Natural killer cell (primary cell): ENCODE measurements around the gene RGS9. TPM values are rescaled to one million over a fixed set of nuclear protein-coding genes. Genes with fewer than 3 reads are reported as not detected.

Source experiments
- ATAC-seq, 3 donors: fragments of 150-1000 bp in 2 of 3; fragments of 200-7000 bp in 1 of 3; cut with Tn5 transposase; 1 replicate in 1 of 3; 2 replicates in 2 of 3; pipeline ENCODE4 v1.10.0; 2021; ENCODE audit warnings: mild to moderate bottlenecking in 2 of 3, moderate library complexity in 2 of 3
- DNase-seq, 2 donors: peaks; one replicate each; pipeline versions ENCODE4 v3.0.0 to v3.0.0-alpha.2; 2013 to 2021; ENCODE audit warnings: mixed read lengths in 1 of 2
- H3K27ac ChIP-seq: one replicate; pipeline ENCODE4 v1.5.1; 2013; ENCODE audit warnings: mild to moderate bottlenecking, low read length
- H3K27me3 ChIP-seq: one replicate; pipeline ENCODE4 v1.6.1; 2013; ENCODE audit warnings: low read length; ENCODE audit not compliant: control insufficient read depth, insufficient read depth
- H3K36me3 ChIP-seq: one replicate; pipeline ENCODE4 v1.6.1; 2013; ENCODE audit warnings: low read length; ENCODE audit not compliant: control insufficient read depth, insufficient read depth
- H3K4me1 ChIP-seq: one replicate; pipeline ENCODE4 v1.6.1; 2013; ENCODE audit warnings: low read length; ENCODE audit not compliant: control insufficient read depth, insufficient read depth
- H3K4me3 ChIP-seq: one replicate; pipeline ENCODE4 v1.5.1; 2013; ENCODE audit warnings: low read length
- H3K9me3 ChIP-seq: one replicate; pipeline ENCODE4 v1.6.1; 2013; ENCODE audit warnings: low read length; ENCODE audit not compliant: control insufficient read depth, insufficient read depth
- H3K27ac Mint-ChIP-seq, 2 donors: one replicate each; pipeline ENCODE4 v1.8.0; 2022; ENCODE audit warnings: mild to moderate bottlenecking in 2 of 2, mixed read lengths in 2 of 2, moderate library complexity in 1 of 2
- H3K27me3 Mint-ChIP-seq, 2 donors: one replicate each; pipeline ENCODE4 v1.8.0; 2022; ENCODE audit warnings: low read depth in 2 of 2, mixed read lengths in 2 of 2
- H3K36me3 Mint-ChIP-seq: one replicate; pipeline ENCODE4 v1.8.0; 2022; ENCODE audit warnings: mixed read lengths
- H3K4me1 Mint-ChIP-seq, 2 donors: one replicate each; pipeline ENCODE4 v1.8.0; 2022; ENCODE audit warnings: mixed read lengths in 2 of 2
- H3K4me3 Mint-ChIP-seq: one replicate; pipeline ENCODE4 v1.8.0; 2022; ENCODE audit warnings: mild to moderate bottlenecking, moderate library complexity, mixed read lengths
- H3K9me3 Mint-ChIP-seq, 2 donors: one replicate each; pipeline ENCODE4 v1.8.0; 2022; ENCODE audit warnings: mixed read lengths in 2 of 2
- WGBS: methylation state at CpG from one replicate; pipeline ENCODE4 v1.1.7; 2013; ENCODE audit warnings: missing lambda C conversion rate; ENCODE audit not compliant: insufficient coverage; 5-methylcytosine and 5-hydroxymethylcytosine counted together
- intact Hi-C: fragments of 100-400 bp; cut with micrococcal nuclease; formaldehyde crosslinking; loops from one replicate; pipeline ENCODE4 v1.14.2; 2022
- total RNA-seq, 4 donors: library from RNA; stranded (reverse); fragments of 120-200 nt in 1 of 4; gene quantifications; one replicate each; pipeline versions ENCODE4 v1.2.3 to v1.2.4, GENCODE V29; 2013 to 2022
- TF ChIP-seq, protein P1 (sequence below): fragments of 200-600 bp; IDR thresholded peaks from one replicate; pipeline ENCODE4 v1.8.0; 2022; ENCODE audit warnings: antibody characterized with exemption

RGS9 gene
- total RNA-seq, 3 donors from 2014 or later (not counting 1 experiment from before 2014, with no cell fraction given) = 25.0 to 47.3 (median 37.2) TPM

- H3K27ac ChIP-seq = no peak overlapping the region
These were observed 90.5 kb downstream of the RGS9 start for GRCh38 chr17:65227637-65228036.

GRCh38 chr17:65228287-65228686 lies 91.1 kb downstream of the RGS9 start:
- Histone ChIP-seq H3K4me3 (no peak overlapping the region), H3K36me3 (no peaks in the 10 kb centered on the region), H3K9me3 (no peaks in the 10 kb centered on the region), H3K27ac (no peak overlapping the region), H3K4me1 (peaks cover 19% of the 10 kb centered on the region), H3K27me3 (no peaks in the 10 kb centered on the region)
- ATAC-seq (no peak), DNase-seq (no peak)
- intact Hi-C loops = no loop called here
- Mint-ChIP-seq H3K4me1 (peaks cover 31 to 34% of the 10 kb centered on the region in 2 donors), H3K4me3 (peak overlapping the region; percentile 87), H3K27me3 (peaks cover 0 to 5% of the 10 kb centered on the region in 2 donors), H3K36me3 (no peaks in the 10 kb centered on the region), H3K9me3 (no peaks in the 10 kb centered on the region), H3K27ac (peak overlapping the region in 1 of 2 donors; percentile 65)
- 93% methylated on average over 10 of the region's 10 CpGs for WGBS
- TF ChIP-seq, protein P1, sequence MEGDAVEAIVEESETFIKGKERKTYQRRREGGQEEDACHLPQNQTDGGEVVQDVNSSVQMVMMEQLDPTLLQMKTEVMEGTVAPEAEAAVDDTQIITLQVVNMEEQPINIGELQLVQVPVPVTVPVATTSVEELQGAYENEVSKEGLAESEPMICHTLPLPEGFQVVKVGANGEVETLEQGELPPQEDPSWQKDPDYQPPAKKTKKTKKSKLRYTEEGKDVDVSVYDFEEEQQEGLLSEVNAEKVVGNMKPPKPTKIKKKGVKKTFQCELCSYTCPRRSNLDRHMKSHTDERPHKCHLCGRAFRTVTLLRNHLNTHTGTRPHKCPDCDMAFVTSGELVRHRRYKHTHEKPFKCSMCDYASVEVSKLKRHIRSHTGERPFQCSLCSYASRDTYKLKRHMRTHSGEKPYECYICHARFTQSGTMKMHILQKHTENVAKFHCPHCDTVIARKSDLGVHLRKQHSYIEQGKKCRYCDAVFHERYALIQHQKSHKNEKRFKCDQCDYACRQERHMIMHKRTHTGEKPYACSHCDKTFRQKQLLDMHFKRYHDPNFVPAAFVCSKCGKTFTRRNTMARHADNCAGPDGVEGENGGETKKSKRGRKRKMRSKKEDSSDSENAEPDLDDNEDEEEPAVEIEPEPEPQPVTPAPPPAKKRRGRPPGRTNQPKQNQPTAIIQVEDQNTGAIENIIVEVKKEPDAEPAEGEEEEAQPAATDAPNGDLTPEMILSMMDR = no peak

More at GRCh38 chr17:65227637-65228036, 90.5 kb downstream of the RGS9 start:
- H3K36me3 ChIP-seq = no peaks in the 10 kb centered on the region
- no peak overlapping the region for H3K4me3 ChIP-seq
- H3K4me3 Mint-ChIP-seq = peak overlapping the region; percentile 25
- WGBS = 88% methylated on average over 4 of the region's 4 CpGs
- H3K4me1 Mint-ChIP-seq = peaks cover 31 to 34% of the 10 kb centered on the region in 2 donors
- ATAC-seq (no peak), DNase-seq (no peak)
- TF ChIP-seq, protein P1 = no peak
- peaks cover 0 to 5% of the 10 kb centered on the region in 2 donors for H3K27me3 Mint-ChIP-seq
- H3K9me3 Mint-ChIP-seq = no peaks in the 10 kb centered on the region
- H3K27ac Mint-ChIP-seq = no peak overlapping the region
- peaks cover 19% of the 10 kb centered on the region for H3K4me1 ChIP-seq
- no peaks in the 10 kb centered on the region for H3K9me3 ChIP-seq
- no peaks in the 10 kb centered on the region for H3K36me3 Mint-ChIP-seq
- H3K27me3 ChIP-seq = no peaks in the 10 kb centered on the region
- intact Hi-C loops = no loop called here

DNA sequence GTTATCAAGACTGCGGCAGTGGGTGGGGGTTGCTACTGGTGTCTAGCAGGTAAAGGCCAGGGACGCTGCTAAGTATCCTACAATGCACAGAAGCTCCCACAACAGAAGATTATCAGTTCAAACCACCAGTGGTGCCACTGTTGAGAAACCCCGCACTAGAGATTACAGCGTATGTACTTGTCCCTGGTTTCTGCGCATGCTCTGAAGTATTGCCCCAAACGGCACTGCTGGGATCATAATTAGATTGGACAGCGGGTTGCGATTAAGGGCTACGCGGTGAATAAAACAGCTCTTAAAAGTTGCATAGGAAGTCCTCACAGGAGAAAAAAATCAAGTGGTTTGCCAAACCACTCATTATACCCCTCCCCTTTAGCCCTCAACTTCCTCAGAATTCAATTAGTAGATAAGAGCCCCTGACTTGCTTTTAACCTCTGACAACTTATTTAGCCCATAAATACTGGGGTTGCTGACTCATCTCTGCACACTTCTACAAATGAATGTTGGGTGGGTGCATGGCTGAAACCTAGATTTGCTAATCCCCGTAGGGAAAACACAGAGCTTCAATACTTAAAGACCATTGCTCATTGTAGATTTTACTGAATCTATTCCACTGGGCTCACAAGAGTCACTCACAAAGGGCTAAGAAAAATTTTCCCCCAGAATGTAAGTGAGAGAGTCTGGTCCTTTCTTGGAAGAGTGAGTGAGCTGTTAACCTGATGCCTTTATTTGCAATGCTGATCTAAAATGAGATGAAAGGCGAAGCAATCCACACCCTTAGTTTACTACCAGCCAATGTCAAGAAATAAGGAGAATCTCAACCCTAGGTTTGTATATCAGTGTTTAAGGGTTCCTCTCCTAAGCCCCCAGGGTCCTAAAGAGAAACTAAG lies 91.8 kb downstream of the RGS9 start:
- Mint-ChIP-seq H3K27ac (peak overlapping the region; percentile 65 to 78), H3K4me3 (peak overlapping the region; percentile 87), H3K27me3 (peaks cover 0 to 5% of the 10 kb centered on the region in 2 donors), H3K4me1 (peaks cover 31 to 34% of the 10 kb centered on the region in 2 donors), H3K9me3 (no peaks in the 10 kb centered on the region), H3K36me3 (no peaks in the 10 kb centered on the region)
- ATAC-seq (peak; percentile 72 to 79 (median 74)), DNase-seq (peak in 1 of 2 donors; percentile 68)
- H3K36me3 ChIP-seq = no peaks in the 10 kb centered on the region
- intact Hi-C loops = no loop called here
- TF ChIP-seq, protein P1 = no peak
- H3K9me3 ChIP-seq = no peaks in the 10 kb centered on the region
- H3K27me3 ChIP-seq = no peaks in the 10 kb centered on the region
- peaks cover 19% of the 10 kb centered on the region for H3K4me1 ChIP-seq
- no peak overlapping the region for H3K27ac ChIP-seq
- 3% methylated on average over 11 of the region's 12 CpGs for WGBS
- H3K4me3 ChIP-seq = no peak overlapping the region
